Nephron (organoid): ENCODE results near the gene KMT5B.

Experiments used
- H3K27ac Mint-ChIP-seq, 3 experiments: 2 replicates each; pipeline ENCODE4 v1.8.0; 2020; ENCODE audit warnings: mixed read lengths in 3 of 3, mild to moderate bottlenecking in 2 of 3, moderate library complexity in 1 of 3
- H3K27me3 Mint-ChIP-seq: 2 replicates; pipeline ENCODE4 v1.8.0; 2021; ENCODE audit warnings: low read depth, mild to moderate bottlenecking, moderate library complexity, mixed read lengths
- H3K36me3 Mint-ChIP-seq: 2 replicates; pipeline ENCODE4 v1.8.0; 2020; ENCODE audit warnings: low read depth, mixed read lengths
- H3K4me1 Mint-ChIP-seq: 2 replicates; pipeline ENCODE4 v1.8.0; 2020; ENCODE audit warnings: mixed read lengths
- H3K4me3 Mint-ChIP-seq, 3 experiments: 2 replicates each; pipeline ENCODE4 v1.8.0; 2020; ENCODE audit warnings: mild to moderate bottlenecking in 3 of 3, mixed read lengths in 3 of 3, moderate library complexity in 2 of 3
- H3K9me3 Mint-ChIP-seq: 2 replicates; pipeline ENCODE4 v1.8.0; 2020; ENCODE audit warnings: mixed read lengths
- CTCF ChIP-seq, 3 experiments: fragments of 200-600 bp; sonication (generic); IDR thresholded peaks; one replicate each; pipeline ENCODE4 v1.5.0; 2021; ENCODE audit warnings: antibody characterized with exemption in 3 of 3; ENCODE audit not compliant: unreplicated experiment in 3 of 3

KMT5B gene

GRCh38 chr11:68153742-68154141 lies 59.4 kb downstream of the KMT5B start:
- TF ChIP-seq CTCF (IDR thresholded peaks at IDR 0.05; ENCODE audit: unreplicated experiment in 3 of 3) = no peak
- peaks cover 27% of the 10 kb centered on the region for H3K36me3 Mint-ChIP-seq
- H3K27ac Mint-ChIP-seq = no peak overlapping the region
- peaks cover 3% of the 10 kb centered on the region for H3K27me3 Mint-ChIP-seq
- H3K4me3 Mint-ChIP-seq = no peak overlapping the region
- H3K4me1 Mint-ChIP-seq = no peaks in the 10 kb centered on the region
- H3K9me3 Mint-ChIP-seq = no peaks in the 10 kb centered on the region

- Mint-ChIP-seq H3K4me1 (peaks cover 7% of the 10 kb centered on the region), H3K9me3 (no peaks in the 10 kb centered on the region), H3K36me3 (peaks cover 1% of the 10 kb centered on the region), H3K27me3 (peaks cover 3% of the 10 kb centered on the region), H3K4me3 (no peak overlapping the region), H3K27ac (no peak overlapping the region)
- TF ChIP-seq CTCF (IDR thresholded peaks at IDR 0.05; ENCODE audit: unreplicated experiment in 3 of 3) = no peak
These were observed 63.1 kb downstream of the KMT5B start for GRCh38 chr11:68150037-68150436.

- Mint-ChIP-seq H3K4me1 (peaks cover 7% of the 10 kb centered on the region), H3K4me3 (no peak overlapping the region), H3K27ac (no peak overlapping the region), H3K9me3 (no peaks in the 10 kb centered on the region), H3K27me3 (peaks cover 3% of the 10 kb centered on the region), H3K36me3 (no peaks in the 10 kb centered on the region)
- no peak for TF ChIP-seq CTCF (IDR thresholded peaks at IDR 0.05; ENCODE audit: unreplicated experiment in 3 of 3)
These were observed 63.7 kb downstream of the KMT5B start for GRCh38 chr11:68149417-68149816.

GRCh38 chr11:68148879-68149278 lies 64.2 kb downstream of the KMT5B start:
- H3K27ac Mint-ChIP-seq = no peak overlapping the region
- H3K9me3 Mint-ChIP-seq = no peaks in the 10 kb centered on the region
- H3K4me1 Mint-ChIP-seq = peaks cover 7% of the 10 kb centered on the region
- H3K27me3 Mint-ChIP-seq = peaks cover 3% of the 10 kb centered on the region
- no peaks in the 10 kb centered on the region for H3K36me3 Mint-ChIP-seq
- TF ChIP-seq CTCF (IDR thresholded peaks at IDR 0.05; ENCODE audit: unreplicated experiment in 3 of 3) = no peak
- H3K4me3 Mint-ChIP-seq = no peak overlapping the region

GRCh38 chr11:68148071-68148805 lies 64.9 kb downstream of the KMT5B start:
- no peak overlapping the region for H3K27ac Mint-ChIP-seq
- no peak for TF ChIP-seq CTCF (IDR thresholded peaks at IDR 0.05; ENCODE audit: unreplicated experiment in 3 of 3)
- no peaks in the 10 kb centered on the region for H3K36me3 Mint-ChIP-seq
- H3K4me3 Mint-ChIP-seq = no peak overlapping the region
- peaks cover 7% of the 10 kb centered on the region for H3K4me1 Mint-ChIP-seq
- H3K9me3 Mint-ChIP-seq = no peaks in the 10 kb centered on the region
- H3K27me3 Mint-ChIP-seq = no peaks in the 10 kb centered on the region
